Ovary (tissue), 3 donors: Measurements from ENCODE around the gene ADM5.

Source experiments
- CTCF ChIP-seq, 3 donors: fragments of 450-650 bp in 2 of 3; fragments of 200-600 bp in 1 of 3; IDR thresholded peaks; one replicate each; pipeline versions ENCODE4 v1.5.1 to v1.8.0; 2016 to 2022; ENCODE audit warnings: antibody characterized with exemption in 3 of 3, mild to moderate bottlenecking in 1 of 3
- EP300 ChIP-seq: sonication (generic); formaldehyde crosslinking; IDR thresholded peaks from one replicate; pipeline ENCODE4 v1.6.1; 2017; ENCODE audit warnings: antibody characterized with exemption
- POLR2A ChIP-seq: fragments of 450-650 bp; IDR thresholded peaks from one replicate; pipeline ENCODE4 v1.6.1; 2017; ENCODE audit warnings: antibody characterized with exemption, mild to moderate bottlenecking, moderate library complexity
- donor health status: DM: no; HTN: no; CAD: no.

DNA sequence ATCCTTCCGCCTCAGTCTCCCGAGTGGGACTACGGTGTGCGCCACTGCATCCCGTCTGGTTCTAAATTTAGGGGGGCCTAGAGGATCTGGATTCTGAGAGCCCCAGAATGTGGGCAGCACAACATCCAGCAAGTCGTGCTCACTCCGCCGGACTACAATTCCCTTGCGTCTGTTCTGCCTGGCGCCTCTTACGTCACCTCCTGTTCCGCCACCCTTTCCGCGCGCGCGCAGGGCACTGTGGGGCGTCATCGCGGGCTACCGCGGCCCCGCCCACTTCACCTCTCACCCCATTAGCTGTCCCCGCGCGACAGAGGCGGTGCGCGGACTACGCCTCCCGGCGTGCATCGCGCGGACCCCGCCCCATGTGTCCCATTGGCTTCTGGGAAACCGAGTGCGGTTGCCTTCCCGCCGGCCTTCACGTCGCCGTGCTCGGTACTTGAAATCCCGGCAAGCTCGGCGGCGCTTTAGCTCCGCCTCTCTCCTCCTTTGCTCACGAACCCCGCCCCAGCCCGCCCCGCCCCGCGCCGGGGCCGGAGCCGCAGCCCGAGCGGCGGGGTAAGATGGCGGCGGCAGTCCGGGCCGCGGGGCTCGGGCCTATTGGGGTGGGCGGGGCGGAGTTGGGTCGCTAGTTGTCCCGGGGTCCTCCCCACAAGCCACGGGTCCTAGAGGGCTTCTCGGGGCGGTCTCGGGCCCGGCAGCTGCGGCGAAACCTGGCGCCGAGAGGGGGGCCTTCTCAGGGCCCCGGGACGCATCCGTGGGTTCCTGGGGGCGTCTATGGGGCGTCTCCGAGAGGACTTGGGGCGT is 47.5 kb upstream of the ADM5 start, which contains the start of gene SCAF1:
- TF ChIP-seq CTCF (IDR thresholded peaks at IDR 0.05) (no peak), POLR2A (peak; percentile 93), EP300 (peak; percentile 98)
